GM18867 (cell line): ENCODE data around the gene CALD1.

Experiments used
- ATAC-seq: cut with Tn5 transposase; IDR thresholded peaks from one replicate; pipeline ENCODE4 v1.9.1; 2021; ENCODE audit warnings: mild to moderate bottlenecking, moderate library complexity; ENCODE audit not compliant: unreplicated experiment

CALD1 gene

DNA sequence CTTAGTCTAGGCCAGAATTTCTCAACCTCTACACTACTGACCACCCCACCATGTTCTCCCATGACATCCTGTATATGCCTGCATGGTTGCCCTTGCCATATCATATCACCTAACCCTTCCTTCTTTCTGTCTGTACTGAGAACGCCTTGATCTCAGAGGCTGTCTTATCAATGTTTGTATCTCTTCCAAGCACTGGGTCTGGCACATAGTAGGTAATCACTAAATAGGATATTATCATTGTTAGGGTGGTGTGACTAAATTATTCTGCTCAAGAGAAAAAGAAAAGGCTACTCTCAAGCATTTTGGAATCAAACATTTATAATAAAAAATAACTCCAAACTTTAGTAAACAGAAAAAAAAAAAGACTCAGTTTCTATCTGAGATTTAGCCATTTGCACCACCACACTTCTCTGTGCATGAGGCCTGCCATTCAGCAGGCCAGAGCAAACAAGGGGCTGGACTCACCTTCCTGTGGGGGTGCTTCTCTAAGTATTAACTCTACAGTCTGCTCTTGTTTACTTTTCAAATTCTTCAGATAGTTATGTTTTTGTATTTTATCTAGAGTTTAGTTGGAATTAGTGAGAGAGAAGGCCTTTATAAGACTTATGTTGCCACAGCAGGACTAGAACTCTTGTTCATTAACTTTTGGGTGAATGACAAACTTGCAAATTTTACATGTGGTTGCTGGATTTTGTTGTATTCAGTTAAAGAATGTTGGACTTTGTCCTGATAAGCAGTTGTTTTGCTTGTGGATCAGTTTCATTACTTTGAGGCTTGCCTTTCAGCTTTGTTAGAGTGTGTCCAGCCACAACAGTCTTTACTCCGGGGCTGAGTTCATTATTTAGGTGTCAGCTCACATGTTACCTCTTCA is 212.3 kb downstream of the CALD1 start:
- no peak for ATAC-seq

DNA sequence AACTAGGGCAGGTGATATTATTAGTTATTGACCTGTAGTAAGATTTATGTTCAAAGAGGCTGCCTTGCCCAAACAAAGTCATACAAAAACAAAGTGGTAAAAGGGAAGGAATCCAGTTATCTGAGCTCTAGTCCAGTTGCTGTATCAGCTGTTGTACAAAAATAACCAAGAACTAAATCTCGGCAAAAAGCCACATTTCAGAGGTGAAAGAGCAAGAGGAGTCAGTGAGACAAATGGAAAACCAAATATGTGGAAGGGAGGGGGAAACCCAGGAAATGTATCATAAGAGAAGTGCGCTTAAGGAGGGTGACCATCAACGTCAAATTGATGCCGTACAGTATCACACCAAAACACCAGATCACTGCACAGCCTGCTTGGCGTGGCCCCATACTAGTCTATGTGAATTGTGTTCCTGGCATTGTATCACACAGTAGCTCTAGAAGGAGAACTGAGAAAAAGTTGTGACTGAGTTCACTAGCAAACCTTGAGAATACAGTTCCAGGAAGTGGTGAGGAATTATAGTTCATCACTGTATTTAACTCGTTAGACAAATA is 213.3 kb downstream of the CALD1 start:
- ATAC-seq: peak; percentile 81

DNA sequence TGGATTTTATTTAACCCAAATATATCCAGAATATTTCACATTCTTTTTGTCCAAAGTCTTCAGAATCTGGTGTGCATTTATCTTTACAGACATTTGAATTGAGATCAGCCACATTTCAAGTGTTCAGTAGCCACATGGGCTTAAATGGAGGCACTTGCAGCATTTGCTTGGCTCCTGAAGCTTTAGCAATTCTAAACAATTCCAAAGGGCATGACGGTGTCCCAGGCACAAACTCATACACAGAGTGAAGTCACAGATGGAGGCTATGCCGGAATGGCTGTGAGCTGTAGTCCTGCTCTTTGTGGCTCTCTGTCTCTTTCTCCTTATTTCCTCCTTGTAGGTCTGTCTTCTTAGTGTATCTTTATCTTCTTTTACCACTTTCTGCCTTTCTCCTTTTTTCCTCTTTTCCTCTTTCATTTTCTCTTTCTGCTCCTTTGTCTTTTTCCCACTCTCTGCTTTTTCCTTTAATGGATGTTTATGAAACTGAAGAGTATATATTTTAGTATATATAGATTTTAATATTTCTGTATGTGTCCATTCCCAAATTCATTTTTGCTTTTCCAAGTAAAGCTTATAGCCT is 214.5 kb downstream of the CALD1 start:
- ATAC-seq: no peak

DNA sequence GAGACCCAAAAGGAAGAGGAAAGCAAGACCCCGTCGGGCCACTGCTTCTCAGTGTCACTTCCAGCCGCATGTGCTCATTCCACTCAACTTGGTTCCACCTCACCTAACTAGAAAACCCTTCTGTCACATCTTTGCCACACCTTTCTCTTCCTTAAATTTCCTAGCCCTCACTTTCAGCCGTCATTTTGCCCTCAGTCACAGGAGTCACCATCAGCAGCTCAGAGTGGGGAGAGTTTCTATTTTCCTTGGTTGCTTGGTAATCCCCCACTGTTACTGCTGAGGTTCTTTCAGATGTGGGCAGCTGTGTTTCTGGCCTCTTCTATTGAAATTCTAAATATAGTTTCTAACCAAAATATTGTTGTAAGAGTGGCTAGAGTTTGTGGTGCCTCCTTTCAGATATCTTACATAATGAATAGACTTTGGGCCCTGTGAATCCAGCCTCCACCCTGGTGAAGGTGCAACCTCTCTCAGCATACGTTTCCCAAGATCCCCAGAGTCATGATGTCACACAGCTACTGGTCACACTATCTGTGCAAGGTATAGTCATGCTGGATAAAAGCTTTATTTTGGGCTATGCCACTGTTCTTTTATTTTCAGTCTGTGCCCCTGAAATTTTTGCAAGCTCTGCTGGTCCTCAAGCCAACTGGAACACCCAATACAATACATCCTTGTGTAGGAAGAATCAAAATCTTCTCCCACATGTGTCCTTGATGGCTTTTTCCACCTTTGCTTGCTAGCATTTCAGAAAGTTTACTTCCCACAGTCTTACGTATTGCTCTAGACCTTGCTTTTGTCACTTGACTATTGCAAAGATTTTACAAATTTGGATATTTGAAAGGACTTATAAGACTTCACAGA is 216.0 kb downstream of the CALD1 start:
- ATAC-seq: peak; percentile 39

DNA sequence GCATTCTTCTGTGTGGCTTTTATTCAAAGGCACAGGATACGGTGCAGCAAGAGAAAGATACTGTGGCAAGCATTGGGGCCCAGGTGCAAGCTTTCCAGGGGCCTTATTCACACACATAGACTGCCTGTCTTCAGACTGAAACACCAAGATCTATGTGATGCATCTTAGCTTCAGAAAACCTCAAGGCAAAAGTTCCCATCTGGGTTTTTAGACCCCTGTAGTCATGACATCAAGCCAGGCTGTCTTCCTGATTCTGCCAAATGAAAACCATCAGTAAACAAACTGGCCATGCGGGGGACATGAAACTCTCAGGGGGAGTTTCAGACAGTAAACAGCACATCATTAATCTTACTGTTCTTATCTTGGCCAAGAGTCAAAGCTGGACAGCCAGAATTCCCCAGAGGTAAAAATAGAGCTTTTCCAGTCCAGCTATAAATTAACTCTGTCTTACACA is 216.7 kb downstream of the CALD1 start:
- ATAC-seq: peak; percentile 45

DNA sequence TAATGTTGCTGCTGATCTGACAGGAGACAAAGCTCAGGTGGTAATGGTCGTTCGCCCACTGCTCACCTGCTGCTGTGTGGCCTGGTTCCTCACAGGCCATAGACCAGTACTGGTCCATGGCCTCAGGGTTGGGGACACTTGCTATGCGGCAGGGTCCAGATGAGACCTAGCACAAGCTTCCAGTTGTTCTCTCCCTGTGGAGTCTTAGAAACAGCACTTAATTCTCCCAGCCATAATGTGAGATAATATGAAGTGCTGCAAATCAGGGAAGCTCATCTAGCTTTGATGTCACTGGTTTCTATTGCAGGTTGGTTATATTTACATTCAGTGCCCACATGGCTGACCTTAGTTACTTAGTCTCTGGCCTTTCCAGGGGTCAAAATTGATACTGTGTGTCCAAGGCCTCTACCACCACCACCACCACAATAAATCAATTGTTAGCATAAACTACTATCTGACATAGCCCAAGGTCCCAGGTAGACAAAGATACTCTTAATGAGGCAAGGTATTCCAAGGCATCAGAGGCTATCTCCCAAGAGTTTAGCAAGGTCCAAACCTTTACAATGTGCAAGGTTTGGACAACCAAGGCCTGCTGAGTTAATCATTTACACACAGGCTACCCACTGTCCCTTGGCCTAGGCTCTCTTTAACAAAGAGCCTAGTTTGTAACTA is 217.9 kb downstream of the CALD1 start:
- ATAC-seq: no peak

DNA sequence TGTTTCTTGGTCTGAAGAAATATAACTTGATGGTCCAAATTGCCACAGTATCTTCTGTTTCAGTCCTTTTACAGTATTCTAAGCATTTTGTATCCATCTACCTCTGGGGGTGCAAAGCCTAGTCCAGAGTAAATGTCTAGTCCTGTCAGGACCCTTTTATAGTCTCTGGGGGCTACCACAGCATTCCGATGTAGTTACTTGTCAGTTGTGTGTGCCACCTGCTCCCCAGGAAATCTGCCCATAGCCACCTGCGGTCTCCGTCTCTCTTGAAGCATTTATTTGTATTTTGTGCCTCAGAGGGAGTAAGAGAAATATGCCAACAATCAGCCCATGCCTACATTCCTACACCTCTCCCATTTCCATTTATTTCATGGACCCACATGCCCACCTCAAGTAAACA is 219.7 kb downstream of the CALD1 start:
- ATAC-seq: no peak

DNA sequence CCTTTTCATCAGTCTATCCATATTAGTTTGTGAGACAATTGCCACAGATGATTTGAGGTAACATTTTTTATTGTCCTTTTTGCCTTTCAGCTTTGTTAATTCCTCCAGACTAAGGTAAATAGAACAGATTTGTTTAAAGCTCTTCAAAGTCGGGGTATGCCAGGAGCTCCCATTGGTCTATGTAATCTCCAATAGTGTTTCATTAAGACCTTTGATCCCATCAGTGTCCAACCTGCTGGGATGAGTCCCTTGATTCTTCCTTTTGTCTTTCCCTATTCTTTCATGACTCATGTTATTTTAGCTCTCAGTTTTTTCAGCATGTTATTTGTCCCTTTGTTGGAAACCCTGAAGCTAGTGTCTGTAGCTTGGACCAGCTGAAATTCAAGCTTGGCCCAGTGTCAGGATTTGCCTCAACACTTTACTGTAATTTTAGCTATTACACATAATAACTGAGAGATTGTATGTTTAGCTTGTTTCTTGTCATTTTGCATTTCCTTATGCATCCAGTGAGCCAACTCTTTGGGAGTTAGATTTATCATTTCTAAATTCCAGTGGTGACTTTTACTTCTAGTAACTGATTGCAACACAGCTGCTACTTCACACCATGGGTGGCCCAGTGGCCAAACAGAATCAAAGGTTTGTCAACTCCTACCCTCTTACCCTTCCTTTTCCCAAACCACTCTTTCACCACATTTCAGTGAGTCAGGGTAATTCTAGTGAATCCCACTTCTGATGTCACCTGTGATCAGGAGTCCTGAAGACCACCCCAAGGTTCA is 222.1 kb downstream of the CALD1 start:
- ATAC-seq: no peak

DNA sequence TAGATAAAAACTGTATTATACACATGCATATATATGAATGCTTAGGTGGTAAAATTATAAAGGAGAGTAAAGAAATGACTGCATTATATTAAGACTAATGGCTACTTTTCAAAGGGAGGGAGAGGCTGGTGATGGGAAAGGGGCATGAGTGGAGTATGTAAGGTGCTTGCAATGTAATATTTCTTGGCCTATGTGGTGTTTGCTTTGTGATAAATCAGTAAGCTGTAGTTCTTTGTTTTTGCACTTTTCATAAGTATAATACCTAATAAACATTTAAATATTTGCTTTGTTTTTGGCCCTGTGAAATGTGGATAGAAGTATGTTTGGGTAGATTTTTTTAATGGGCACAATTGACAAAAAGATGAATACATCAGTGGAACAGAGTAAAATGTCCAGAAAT is 232.8 kb downstream of the CALD1 start:
- ATAC-seq: no peak
